ENCODE measurements around the gene MZF1.

- TF ChIP-seq CTCF (conservative IDR thresholded peaks at IDR 0.05 in 1 of 2, IDR thresholded peaks at IDR 0.05 in 1 of 2; ENCODE audit: low read depth in 1 of 2, low read length in 2 of 2) (no peak), EZH2 (IDR thresholded peaks at IDR 0.05; ENCODE audit: low read length, missing control alignments) (no peak)
These were observed 9.3 kb downstream of the MZF1 start for GRCh38 chr19:58563823-58564222.

Measured in fibroblast of lung (primary cell).